Measurements from ENCODE around the gene OXSM.

OXSM gene

DNA sequence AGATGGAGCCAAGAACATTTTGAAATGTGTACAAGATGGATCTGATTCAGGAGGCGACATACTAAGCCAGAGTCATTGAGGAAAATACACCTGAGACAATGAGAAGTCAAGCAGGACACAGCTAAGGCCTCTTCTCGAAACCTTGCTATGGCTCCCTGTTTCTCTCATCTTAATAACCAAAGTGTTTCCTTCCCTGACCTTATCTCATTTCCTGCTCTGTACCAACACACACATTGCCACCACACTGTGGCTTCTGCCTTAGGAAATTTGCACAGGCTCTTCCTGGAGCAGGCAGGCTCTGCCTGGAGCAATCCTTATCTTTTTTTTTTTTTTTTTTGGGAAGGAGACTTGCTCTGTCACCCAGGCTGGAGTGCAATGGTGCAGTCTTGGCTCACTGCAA lies 36.6 kb downstream of the OXSM start:
- no peak for TF ChIP-seq EZH2phosphoT487 (conservative IDR thresholded peaks at IDR 0.05; ENCODE audit: low read length)
- Histone ChIP-seq H3K9ac (ENCODE audit: low read length) (no peak overlapping the region), H3K4me2 (ENCODE audit: low read depth, low read length, poor library complexity, severe bottlenecking) (no peak overlapping the region)

DNA sequence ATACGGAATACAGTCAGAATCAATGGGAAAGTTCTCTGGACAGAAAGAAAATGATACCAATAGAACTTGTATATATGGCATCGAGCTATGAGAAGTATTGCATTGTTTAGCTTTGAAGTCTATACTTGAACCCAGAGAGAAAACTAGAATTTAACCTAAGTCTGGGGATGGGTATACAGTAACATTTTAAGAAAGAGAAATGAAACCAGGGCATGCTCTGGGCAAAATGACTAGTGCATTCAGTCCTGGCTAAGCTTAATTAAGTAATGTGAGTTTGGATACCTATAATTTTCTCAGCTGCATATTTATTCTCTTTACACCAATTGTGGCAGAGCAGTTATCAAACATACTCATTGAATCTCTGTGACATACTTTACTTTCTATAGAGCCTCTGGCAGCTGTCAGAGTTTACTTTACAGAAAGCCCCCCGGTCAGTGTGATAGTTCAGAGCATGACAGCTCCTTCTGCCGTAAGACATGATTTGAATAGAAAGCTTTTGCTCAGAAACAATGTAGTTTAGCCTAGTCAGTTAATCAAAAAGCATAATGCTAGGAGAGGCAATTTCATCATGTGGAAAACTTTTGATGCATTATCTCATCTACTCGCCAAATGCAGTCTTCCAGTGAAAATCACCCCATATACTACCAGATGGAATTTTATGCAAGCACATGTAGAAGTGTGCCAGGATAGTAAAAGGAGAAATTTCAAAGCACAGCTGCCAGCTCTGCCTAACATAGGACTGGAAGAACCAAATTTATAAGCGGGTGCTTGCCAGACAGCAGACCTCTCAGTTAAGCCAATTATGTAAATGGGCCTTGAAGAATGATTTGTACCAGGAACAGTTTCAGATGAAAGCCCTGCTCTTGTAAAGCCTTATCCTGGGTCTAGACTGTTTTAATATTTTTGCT lies 40.7 kb downstream of the OXSM start:
- H3F3A ChIP-seq (ENCODE audit: insufficient read depth): no peaks in the 10 kb centered on the region
- no peaks in the 10 kb centered on the region for H3K9me3 ChIP-seq (ENCODE audit: insufficient read depth, low read length)
- H4K20me1 ChIP-seq (ENCODE audit: low read depth, low read length): no peaks in the 10 kb centered on the region
- H3K36me3 ChIP-seq (ENCODE audit: low read length): no peaks in the 10 kb centered on the region; the same call in 1 of the 2 replicates
- H3K4me3 ChIP-seq (ENCODE audit: insufficient read depth, low read length, poor library complexity, severe bottlenecking): no peak overlapping the region
- H3K79me2 ChIP-seq (ENCODE audit: insufficient read depth, low read length): no peaks in the 10 kb centered on the region
- H3K27me3 ChIP-seq (ENCODE audit: low read length): no peaks in the 10 kb centered on the region
- H3K9ac ChIP-seq (ENCODE audit: low read length): no peak overlapping the region
- H3K4me2 ChIP-seq (ENCODE audit: low read depth, low read length, poor library complexity, severe bottlenecking): no peak overlapping the region
- H3K9me2 ChIP-seq (replicated peaks; ENCODE audit: insufficient read depth, low read length): no peaks in the 10 kb centered on the region
- TF ChIP-seq EZH2phosphoT487 (conservative IDR thresholded peaks at IDR 0.05; ENCODE audit: low read length): no peak
- TF ChIP-seq, protein P1, sequence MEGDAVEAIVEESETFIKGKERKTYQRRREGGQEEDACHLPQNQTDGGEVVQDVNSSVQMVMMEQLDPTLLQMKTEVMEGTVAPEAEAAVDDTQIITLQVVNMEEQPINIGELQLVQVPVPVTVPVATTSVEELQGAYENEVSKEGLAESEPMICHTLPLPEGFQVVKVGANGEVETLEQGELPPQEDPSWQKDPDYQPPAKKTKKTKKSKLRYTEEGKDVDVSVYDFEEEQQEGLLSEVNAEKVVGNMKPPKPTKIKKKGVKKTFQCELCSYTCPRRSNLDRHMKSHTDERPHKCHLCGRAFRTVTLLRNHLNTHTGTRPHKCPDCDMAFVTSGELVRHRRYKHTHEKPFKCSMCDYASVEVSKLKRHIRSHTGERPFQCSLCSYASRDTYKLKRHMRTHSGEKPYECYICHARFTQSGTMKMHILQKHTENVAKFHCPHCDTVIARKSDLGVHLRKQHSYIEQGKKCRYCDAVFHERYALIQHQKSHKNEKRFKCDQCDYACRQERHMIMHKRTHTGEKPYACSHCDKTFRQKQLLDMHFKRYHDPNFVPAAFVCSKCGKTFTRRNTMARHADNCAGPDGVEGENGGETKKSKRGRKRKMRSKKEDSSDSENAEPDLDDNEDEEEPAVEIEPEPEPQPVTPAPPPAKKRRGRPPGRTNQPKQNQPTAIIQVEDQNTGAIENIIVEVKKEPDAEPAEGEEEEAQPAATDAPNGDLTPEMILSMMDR (IDR thresholded peaks at IDR 0.05; ENCODE audit: insufficient read depth, low read length, poor library complexity, severe bottlenecking): no peak
- no peak overlapping the region for H2AFZ ChIP-seq (ENCODE audit: low read depth, low read length, severe bottlenecking)
- no peak overlapping the region for H3K27ac ChIP-seq (ENCODE audit: low read depth, low read length)

More for the DNA sequence above, 36.6 kb downstream of the OXSM start:
- H3K9me2 ChIP-seq (replicated peaks; ENCODE audit: insufficient read depth, low read length): no peaks in the 10 kb centered on the region
- no peaks in the 10 kb centered on the region for H4K20me1 ChIP-seq (ENCODE audit: low read depth, low read length)
- H3K4me3 ChIP-seq (ENCODE audit: insufficient read depth, low read length, poor library complexity, severe bottlenecking): no peak overlapping the region
- H2AFZ ChIP-seq (ENCODE audit: low read depth, low read length, severe bottlenecking): no peak overlapping the region
- H3K9me3 ChIP-seq (ENCODE audit: insufficient read depth, low read length): no peaks in the 10 kb centered on the region
- H3K27ac ChIP-seq (ENCODE audit: low read depth, low read length): no peak overlapping the region
- H3F3A ChIP-seq (ENCODE audit: insufficient read depth): no peaks in the 10 kb centered on the region
- no peaks in the 10 kb centered on the region for H3K27me3 ChIP-seq (ENCODE audit: low read length)
- no peaks in the 10 kb centered on the region; the same call in 1 of the 2 replicates for H3K36me3 ChIP-seq (ENCODE audit: low read length)
- no peaks in the 10 kb centered on the region for H3K79me2 ChIP-seq (ENCODE audit: insufficient read depth, low read length)

DNA sequence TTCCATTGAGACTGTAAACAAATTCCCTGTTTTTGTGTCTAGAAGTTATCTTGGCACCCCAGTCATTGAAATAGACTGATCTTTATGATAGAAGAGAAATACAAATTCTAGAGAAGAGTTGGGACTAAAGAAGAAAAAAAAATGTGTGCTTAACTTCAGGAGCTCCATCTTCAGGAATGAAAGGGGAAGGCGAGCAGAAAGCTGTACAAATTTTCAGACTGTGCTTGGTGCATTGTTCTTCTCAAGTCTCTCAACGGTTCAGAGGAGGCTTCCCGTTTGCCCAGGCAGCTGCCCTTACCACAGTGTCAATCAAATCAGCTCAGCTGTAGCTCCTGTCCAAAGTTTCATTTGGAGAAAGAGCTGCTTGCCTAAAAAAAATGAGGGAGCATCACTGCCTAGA lies 41.7 kb downstream of the OXSM start:
- Histone ChIP-seq H3K9ac (ENCODE audit: low read length) (no peak overlapping the region), H2AFZ (ENCODE audit: low read depth, low read length, severe bottlenecking) (no peak overlapping the region), H3K79me2 (ENCODE audit: insufficient read depth, low read length) (no peaks in the 10 kb centered on the region), H3K27ac (ENCODE audit: low read depth, low read length) (no peak overlapping the region), H3K9me2 (replicated peaks; ENCODE audit: insufficient read depth, low read length) (no peaks in the 10 kb centered on the region), H3K4me3 (ENCODE audit: insufficient read depth, low read length, poor library complexity, severe bottlenecking) (no peak overlapping the region), H4K20me1 (ENCODE audit: low read depth, low read length) (no peaks in the 10 kb centered on the region), H3K27me3 (ENCODE audit: low read length) (no peaks in the 10 kb centered on the region), H3K4me2 (ENCODE audit: low read depth, low read length, poor library complexity, severe bottlenecking) (no peak overlapping the region), H3K36me3 (ENCODE audit: low read length) (no peaks in the 10 kb centered on the region; the same call in 1 of the 2 replicates), H3K9me3 (ENCODE audit: insufficient read depth, low read length) (no peaks in the 10 kb centered on the region), H3F3A (ENCODE audit: insufficient read depth) (no peaks in the 10 kb centered on the region)
- TF ChIP-seq, protein P1 (IDR thresholded peaks at IDR 0.05; ENCODE audit: insufficient read depth, low read length, poor library complexity, severe bottlenecking): no peak
- no peak for TF ChIP-seq EZH2phosphoT487 (conservative IDR thresholded peaks at IDR 0.05; ENCODE audit: low read length)

DNA sequence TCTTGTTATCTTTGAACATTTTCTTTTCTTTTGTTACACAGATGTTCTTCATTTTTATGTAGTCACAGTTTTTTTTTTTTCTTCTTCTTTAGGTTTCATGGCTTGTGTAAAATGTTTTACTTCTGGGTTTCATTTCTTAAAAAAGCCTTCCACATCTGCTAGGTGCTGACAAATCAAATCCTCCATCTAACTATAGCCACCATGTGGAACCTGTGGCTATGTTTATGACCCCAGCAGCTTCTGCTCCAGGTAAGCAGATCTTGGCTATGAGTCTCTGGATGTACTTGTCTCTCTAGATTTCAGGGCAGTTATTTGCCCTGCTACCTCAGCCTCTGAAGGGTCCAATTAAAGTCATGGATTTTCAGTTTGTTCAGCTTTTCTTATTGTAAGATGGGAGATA lies 44.5 kb downstream of the OXSM start:
- no peaks in the 10 kb centered on the region for H3K79me2 ChIP-seq (ENCODE audit: insufficient read depth, low read length)
- no peaks in the 10 kb centered on the region for H3K27me3 ChIP-seq (ENCODE audit: low read length)
- H2AFZ ChIP-seq (ENCODE audit: low read depth, low read length, severe bottlenecking): no peak overlapping the region
- TF ChIP-seq, protein P1 (IDR thresholded peaks at IDR 0.05; ENCODE audit: insufficient read depth, low read length, poor library complexity, severe bottlenecking): no peak
- TF ChIP-seq EZH2phosphoT487 (conservative IDR thresholded peaks at IDR 0.05; ENCODE audit: low read length): no peak
- no peaks in the 10 kb centered on the region for H4K20me1 ChIP-seq (ENCODE audit: low read depth, low read length)
- no peak overlapping the region for H3K4me3 ChIP-seq (ENCODE audit: insufficient read depth, low read length, poor library complexity, severe bottlenecking)
- H3F3A ChIP-seq (ENCODE audit: insufficient read depth): no peaks in the 10 kb centered on the region
- no peaks in the 10 kb centered on the region; the same call in 1 of the 2 replicates for H3K36me3 ChIP-seq (ENCODE audit: low read length)
- H3K4me2 ChIP-seq (ENCODE audit: low read depth, low read length, poor library complexity, severe bottlenecking): no peak overlapping the region
- no peak overlapping the region for H3K9ac ChIP-seq (ENCODE audit: low read length)
- H3K27ac ChIP-seq (ENCODE audit: low read depth, low read length): no peak overlapping the region
- no peaks in the 10 kb centered on the region for H3K9me3 ChIP-seq (ENCODE audit: insufficient read depth, low read length)
- H3K9me2 ChIP-seq (replicated peaks; ENCODE audit: insufficient read depth, low read length): no peaks in the 10 kb centered on the region
